ENCODE data around the gene CASP8. TPM values are rescaled to one million over a fixed set of nuclear protein-coding genes. Genes with fewer than 3 reads are reported as not detected.

Gene CASP8
- total RNA-seq, 1 experiment from 2014 or later = 28.4 TPM

- no peak for DNase-seq (ENCODE audit: low spot score)
- no TSS peak for BruUV-seq (replicated peaks)
- ChIA-PET POLR2A (ENCODE audit: low non-redundant PET) (interaction anchor here (0.6 kb wide), 2 partner anchors 35 to 389 kb away, joined by 3 read pairs; no protein-coding TSS in a partner anchor), CTCF (interaction anchor here (0.7 to 1.3 kb wide), 2 partner anchors 130 to 333 kb away, joined by 3 read pairs; no protein-coding TSS in a partner anchor)
- Histone ChIP-seq H3K4me3 (ENCODE audit: low read depth, low read length, poor library complexity, severe bottlenecking) (peak overlapping the region; percentile 42), H3K4me1 (ENCODE audit: insufficient read depth, low read length, poor library complexity, severe bottlenecking) (peaks cover 20% of the 10 kb centered on the region), H3K36me3 (ENCODE audit: insufficient read depth, low read length, poor library complexity, severe bottlenecking) (no peaks in the 10 kb centered on the region), H3K27ac (ENCODE audit: low read depth, low read length, poor library complexity, severe bottlenecking) (peak overlapping the region; percentile 28), H3K9me3 (ENCODE audit: low read depth, low read length, poor library complexity, severe bottlenecking) (no peaks in the 10 kb centered on the region), H3K27me3 (replicated peaks; ENCODE audit: insufficient read depth, low read depth, low read length, poor library complexity) (no peaks in the 10 kb centered on the region)
- TF ChIP-seq, protein P1, sequence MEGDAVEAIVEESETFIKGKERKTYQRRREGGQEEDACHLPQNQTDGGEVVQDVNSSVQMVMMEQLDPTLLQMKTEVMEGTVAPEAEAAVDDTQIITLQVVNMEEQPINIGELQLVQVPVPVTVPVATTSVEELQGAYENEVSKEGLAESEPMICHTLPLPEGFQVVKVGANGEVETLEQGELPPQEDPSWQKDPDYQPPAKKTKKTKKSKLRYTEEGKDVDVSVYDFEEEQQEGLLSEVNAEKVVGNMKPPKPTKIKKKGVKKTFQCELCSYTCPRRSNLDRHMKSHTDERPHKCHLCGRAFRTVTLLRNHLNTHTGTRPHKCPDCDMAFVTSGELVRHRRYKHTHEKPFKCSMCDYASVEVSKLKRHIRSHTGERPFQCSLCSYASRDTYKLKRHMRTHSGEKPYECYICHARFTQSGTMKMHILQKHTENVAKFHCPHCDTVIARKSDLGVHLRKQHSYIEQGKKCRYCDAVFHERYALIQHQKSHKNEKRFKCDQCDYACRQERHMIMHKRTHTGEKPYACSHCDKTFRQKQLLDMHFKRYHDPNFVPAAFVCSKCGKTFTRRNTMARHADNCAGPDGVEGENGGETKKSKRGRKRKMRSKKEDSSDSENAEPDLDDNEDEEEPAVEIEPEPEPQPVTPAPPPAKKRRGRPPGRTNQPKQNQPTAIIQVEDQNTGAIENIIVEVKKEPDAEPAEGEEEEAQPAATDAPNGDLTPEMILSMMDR (conservative IDR thresholded peaks at IDR 0.05; ENCODE audit: low read depth, low read length) = no peak
- TF ChIP-seq EZH2 (IDR thresholded peaks at IDR 0.05; ENCODE audit: borderline replicate concordance, low read depth, low read length, poor library complexity, severe bottlenecking) = no peak
- intact Hi-C loops (cut with micrococcal nuclease; ENCODE audit: unreplicated experiment) = loop anchor here (2.0 to 10.0 kb wide), 3 partner anchors 52 to 411 kb away; partner anchors contain the start of genes CASP10 and TMEM237
Observed at GRCh38 chr2:201233812-201234662, 26.3 kb upstream of the CASP8 start.

DNA sequence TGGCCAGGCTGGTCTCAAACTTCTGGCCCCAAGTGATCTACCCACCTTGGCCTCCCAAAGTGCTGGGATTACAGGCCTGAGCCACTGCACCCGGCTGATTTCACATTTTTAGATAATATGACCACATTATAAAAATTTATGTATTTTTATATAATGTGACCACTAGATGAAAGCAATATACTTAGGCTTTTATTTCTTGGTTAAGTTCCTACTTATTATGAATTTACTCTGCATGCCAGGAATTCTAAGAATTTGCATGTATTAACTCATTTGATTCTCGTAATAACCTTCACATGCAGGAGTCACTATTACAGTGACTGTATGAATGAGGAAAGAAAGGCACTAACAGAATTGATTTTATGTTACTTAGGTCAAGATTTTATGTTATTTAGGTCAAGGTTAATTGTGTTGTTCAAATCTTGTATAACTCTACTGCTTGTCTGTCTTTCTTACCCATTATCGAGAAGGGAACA, 25.6 kb upstream of the CASP8 start:
- CTCF ChIA-PET = no interaction called here
- no TSS peak for BruUV-seq (replicated peaks)
- DNase-seq (ENCODE audit: low spot score) = no peak
- TF ChIP-seq EZH2 (IDR thresholded peaks at IDR 0.05; ENCODE audit: borderline replicate concordance, low read depth, low read length, poor library complexity, severe bottlenecking) = no peak
- TF ChIP-seq, protein P1 (conservative IDR thresholded peaks at IDR 0.05; ENCODE audit: low read depth, low read length) = no peak
- Histone ChIP-seq H3K4me3 (ENCODE audit: low read depth, low read length, poor library complexity, severe bottlenecking) (peak overlapping the region; percentile 42), H3K36me3 (ENCODE audit: insufficient read depth, low read length, poor library complexity, severe bottlenecking) (no peaks in the 10 kb centered on the region), H3K27me3 (replicated peaks; ENCODE audit: insufficient read depth, low read depth, low read length, poor library complexity) (no peaks in the 10 kb centered on the region), H3K4me1 (ENCODE audit: insufficient read depth, low read length, poor library complexity, severe bottlenecking) (peaks cover 20% of the 10 kb centered on the region), H3K9me3 (ENCODE audit: low read depth, low read length, poor library complexity, severe bottlenecking) (no peaks in the 10 kb centered on the region), H3K27ac (ENCODE audit: low read depth, low read length, poor library complexity, severe bottlenecking) (no peak overlapping the region)
- intact Hi-C loops (cut with micrococcal nuclease; ENCODE audit: unreplicated experiment) = loop anchor here (5.0 to 10.0 kb wide), 3 partner anchors 52 to 943 kb away; partner anchors contain the start of genes CASP10 and TMEM237
- POLR2A ChIA-PET (ENCODE audit: low non-redundant PET) = interaction anchor here (0.6 kb wide), 1 partner anchor 35 kb away, joined by 3 read pairs; no protein-coding TSS in a partner anchor

GRCh38 chr2:201235860-201236811, 24.2 kb upstream of the CASP8 start:
- Histone ChIP-seq H3K27me3 (replicated peaks; ENCODE audit: insufficient read depth, low read depth, low read length, poor library complexity) (no peaks in the 10 kb centered on the region), H3K36me3 (ENCODE audit: insufficient read depth, low read length, poor library complexity, severe bottlenecking) (no peaks in the 10 kb centered on the region), H3K27ac (ENCODE audit: low read depth, low read length, poor library complexity, severe bottlenecking) (no peak overlapping the region), H3K4me3 (ENCODE audit: low read depth, low read length, poor library complexity, severe bottlenecking) (peak overlapping the region; percentile 20), H3K9me3 (ENCODE audit: low read depth, low read length, poor library complexity, severe bottlenecking) (no peaks in the 10 kb centered on the region), H3K4me1 (ENCODE audit: insufficient read depth, low read length, poor library complexity, severe bottlenecking) (peaks cover 20% of the 10 kb centered on the region)
- intact Hi-C loops (cut with micrococcal nuclease; ENCODE audit: unreplicated experiment) = loop anchor here (1.0 to 10.0 kb wide), 3 partner anchors 128 to 941 kb away; partner anchors contain the start of gene TMEM237
- TF ChIP-seq, protein P1 (conservative IDR thresholded peaks at IDR 0.05; ENCODE audit: low read depth, low read length) = peak; percentile 67
- TF ChIP-seq EZH2 (IDR thresholded peaks at IDR 0.05; ENCODE audit: borderline replicate concordance, low read depth, low read length, poor library complexity, severe bottlenecking) = no peak
- BruUV-seq (replicated peaks) = no TSS peak
- DNase-seq (ENCODE audit: low spot score) = peak; percentile 83
- ChIA-PET POLR2A (ENCODE audit: low non-redundant PET) (no interaction called here), CTCF (interaction anchor here (0.8 kb wide), 1 partner anchor 128 kb away, joined by 6 read pairs; no protein-coding TSS in a partner anchor)
